Measurements from ENCODE around the gene KIF4A. TPM values are rescaled to one million over a fixed set of nuclear protein-coding genes. Genes with fewer than 3 reads are reported as not detected.

KIF4A gene
- total and polyA plus RNA-seq, 4 donors: 0.33 to 2.4 (median 0.64) TPM

DNA sequence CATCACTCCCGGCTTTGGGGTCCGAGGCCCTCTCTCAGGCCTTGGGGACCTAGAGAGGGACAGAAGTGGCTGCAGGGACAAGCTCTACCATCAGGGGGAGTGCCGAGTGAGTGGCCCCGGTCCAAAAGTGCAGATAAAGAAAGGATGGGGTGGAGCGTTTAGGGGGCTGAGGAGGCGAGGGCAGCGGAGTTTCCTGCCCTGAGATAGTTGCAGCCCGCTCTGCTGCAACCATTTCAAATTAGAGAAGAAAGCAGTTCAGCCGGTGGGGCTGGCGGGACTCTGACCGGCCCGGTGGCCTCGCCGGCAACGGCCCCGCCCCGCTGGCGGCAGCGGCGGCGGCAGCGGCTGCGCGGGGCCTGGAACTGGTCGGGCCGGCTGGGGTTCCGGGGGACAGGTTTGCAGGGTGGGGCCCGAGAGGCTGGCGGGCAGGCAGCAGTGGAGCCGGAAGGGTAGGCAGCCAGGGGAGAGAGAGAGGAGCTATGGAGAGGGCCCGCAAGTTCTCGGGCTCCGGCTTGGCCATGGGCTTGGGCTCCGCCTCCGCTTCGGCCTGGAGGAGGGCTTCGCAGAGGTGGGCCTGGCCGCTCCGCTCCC lies 162.3 kb downstream of the KIF4A start:
- no peaks in the 10 kb centered on the region for H3K9me3 ChIP-seq (ENCODE audit: control insufficient read depth in 4 of 4, insufficient read depth in 3 of 4, low read length in 3 of 4)
- no peaks in the 10 kb centered on the region for H3K36me3 ChIP-seq (ENCODE audit: control insufficient read depth in 4 of 4, insufficient read depth in 4 of 4, low read length in 4 of 4)
- H3K9ac ChIP-seq (ENCODE audit: insufficient read depth in 1 of 2, low read length in 2 of 2): peak overlapping the region; percentile 14 to 55
- DNase-seq (peak; percentile 70 to 74 (median 70)), ATAC-seq (ENCODE audit: insufficient read depth, low FRiP score) (peak; percentile 36)
- peak overlapping the region; percentile 18 for H3K4me3 ChIP-seq
- peak overlapping the region; percentile 22 to 55 for H3K27ac ChIP-seq (ENCODE audit: low read depth in 1 of 2, low read length in 1 of 2)
- TF ChIP-seq, protein P1, sequence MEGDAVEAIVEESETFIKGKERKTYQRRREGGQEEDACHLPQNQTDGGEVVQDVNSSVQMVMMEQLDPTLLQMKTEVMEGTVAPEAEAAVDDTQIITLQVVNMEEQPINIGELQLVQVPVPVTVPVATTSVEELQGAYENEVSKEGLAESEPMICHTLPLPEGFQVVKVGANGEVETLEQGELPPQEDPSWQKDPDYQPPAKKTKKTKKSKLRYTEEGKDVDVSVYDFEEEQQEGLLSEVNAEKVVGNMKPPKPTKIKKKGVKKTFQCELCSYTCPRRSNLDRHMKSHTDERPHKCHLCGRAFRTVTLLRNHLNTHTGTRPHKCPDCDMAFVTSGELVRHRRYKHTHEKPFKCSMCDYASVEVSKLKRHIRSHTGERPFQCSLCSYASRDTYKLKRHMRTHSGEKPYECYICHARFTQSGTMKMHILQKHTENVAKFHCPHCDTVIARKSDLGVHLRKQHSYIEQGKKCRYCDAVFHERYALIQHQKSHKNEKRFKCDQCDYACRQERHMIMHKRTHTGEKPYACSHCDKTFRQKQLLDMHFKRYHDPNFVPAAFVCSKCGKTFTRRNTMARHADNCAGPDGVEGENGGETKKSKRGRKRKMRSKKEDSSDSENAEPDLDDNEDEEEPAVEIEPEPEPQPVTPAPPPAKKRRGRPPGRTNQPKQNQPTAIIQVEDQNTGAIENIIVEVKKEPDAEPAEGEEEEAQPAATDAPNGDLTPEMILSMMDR (IDR thresholded peaks at IDR 0.05; ENCODE audit: control extremely low read depth, extremely low read depth): peak; percentile 16
- H3K27me3 ChIP-seq (ENCODE audit: control insufficient read depth in 3 of 3, insufficient read depth in 3 of 3, low read length in 2 of 3): no peaks in the 10 kb centered on the region
- peaks cover 0 to 7% (median 0%) of the 10 kb centered on the region in 5 donors for H3K4me1 ChIP-seq (ENCODE audit: control insufficient read depth in 5 of 5, insufficient read depth in 5 of 5, low read length in 5 of 5)
- WGBS, 2 donors: 2 to 25% methylated on average over 14 to 39 of the region's 39 CpGs

GRCh38 chrX:70453024-70453618 lies 163.2 kb downstream of the KIF4A start:
- Histone ChIP-seq H3K27me3 (ENCODE audit: control insufficient read depth in 3 of 3, insufficient read depth in 3 of 3, low read length in 2 of 3) (no peaks in the 10 kb centered on the region), H3K9ac (ENCODE audit: insufficient read depth in 1 of 2, low read length in 2 of 2) (peak overlapping the region in 1 of 2 donors; percentile 14), H3K4me3 (no peak overlapping the region), H3K9me3 (ENCODE audit: control insufficient read depth in 4 of 4, insufficient read depth in 3 of 4, low read length in 3 of 4) (no peaks in the 10 kb centered on the region), H3K36me3 (ENCODE audit: control insufficient read depth in 4 of 4, insufficient read depth in 4 of 4, low read length in 4 of 4) (no peaks in the 10 kb centered on the region), H3K27ac (ENCODE audit: low read depth in 1 of 2, low read length in 1 of 2) (no peak overlapping the region), H3K4me1 (ENCODE audit: control insufficient read depth in 5 of 5, insufficient read depth in 5 of 5, low read length in 5 of 5) (peaks cover 0 to 7% (median 0%) of the 10 kb centered on the region in 5 donors)
- ATAC-seq (ENCODE audit: insufficient read depth, low FRiP score) (no peak), DNase-seq (no peak)
- WGBS, 2 donors: 51 to 59% methylated on average over 5 of the region's 5 CpGs
- TF ChIP-seq, protein P1 (IDR thresholded peaks at IDR 0.05; ENCODE audit: control extremely low read depth, extremely low read depth): no peak

GRCh38 chrX:70454441-70455365 lies 164.8 kb downstream of the KIF4A start:
- TF ChIP-seq, protein P1 (IDR thresholded peaks at IDR 0.05; ENCODE audit: control extremely low read depth, extremely low read depth): peak; percentile 51
- no peaks in the 10 kb centered on the region for H3K27me3 ChIP-seq (ENCODE audit: control insufficient read depth in 3 of 3, insufficient read depth in 3 of 3, low read length in 2 of 3)
- peak overlapping the region; percentile 71 to 92 for H3K27ac ChIP-seq (ENCODE audit: low read depth in 1 of 2, low read length in 1 of 2)
- 13 to 34% methylated on average over 23 to 48 of the region's 48 CpGs for WGBS, 2 donors
- H3K4me1 ChIP-seq (ENCODE audit: control insufficient read depth in 5 of 5, insufficient read depth in 5 of 5, low read length in 5 of 5): peaks cover 0 to 7% (median 0%) of the 10 kb centered on the region in 5 donors
- H3K36me3 ChIP-seq (ENCODE audit: control insufficient read depth in 4 of 4, insufficient read depth in 4 of 4, low read length in 4 of 4): no peaks in the 10 kb centered on the region
- H3K9me3 ChIP-seq (ENCODE audit: control insufficient read depth in 4 of 4, insufficient read depth in 3 of 4, low read length in 3 of 4): no peaks in the 10 kb centered on the region
- peak; percentile 88 to 89 (median 88) for DNase-seq
- peak; percentile 87 for ATAC-seq (ENCODE audit: insufficient read depth, low FRiP score)
- H3K4me3 ChIP-seq: peak overlapping the region; percentile 33
- peak overlapping the region in 1 of 2 donors; percentile 63 for H3K9ac ChIP-seq (ENCODE audit: insufficient read depth in 1 of 2, low read length in 2 of 2)

All from lung (tissue), 12 donors.